ENCODE measurements around the gene ISCA1.
"Not testable (repeated sequence)": the region's sequence is repeated elsewhere in the genome, so short reads cannot be mapped to it uniquely, and the experiment has no call there.

The ISCA1 gene

GRCh38 chr9:86315078-86315477, 32.7 kb upstream of the ISCA1 start:
- FAIRE-seq (no peak), DNase-seq (ENCODE audit: insufficient read length, low spot score) (no peak)
- TF ChIP-seq POLR2AphosphoS5 (IDR thresholded peaks at IDR 0.05; ENCODE audit: low read depth, low read length), result no peak
- TF ChIP-seq TAF1 (IDR thresholded peaks at IDR 0.05; ENCODE audit: low read depth, low read length), result no peak
- TF ChIP-seq POLR2A (IDR thresholded peaks at IDR 0.05; ENCODE audit: low read depth, low read length), result no peak
- no peak for TF ChIP-seq SPI1 (IDR thresholded peaks at IDR 0.05; ENCODE audit: low read depth, low read length)
- no peak for TF ChIP-seq PAX5 (IDR thresholded peaks at IDR 0.05; ENCODE audit: insufficient read depth, low read length, severe bottlenecking)
- TF ChIP-seq POU2F2 (IDR thresholded peaks at IDR 0.05; ENCODE audit: low read depth, low read length), result no peak

DNA sequence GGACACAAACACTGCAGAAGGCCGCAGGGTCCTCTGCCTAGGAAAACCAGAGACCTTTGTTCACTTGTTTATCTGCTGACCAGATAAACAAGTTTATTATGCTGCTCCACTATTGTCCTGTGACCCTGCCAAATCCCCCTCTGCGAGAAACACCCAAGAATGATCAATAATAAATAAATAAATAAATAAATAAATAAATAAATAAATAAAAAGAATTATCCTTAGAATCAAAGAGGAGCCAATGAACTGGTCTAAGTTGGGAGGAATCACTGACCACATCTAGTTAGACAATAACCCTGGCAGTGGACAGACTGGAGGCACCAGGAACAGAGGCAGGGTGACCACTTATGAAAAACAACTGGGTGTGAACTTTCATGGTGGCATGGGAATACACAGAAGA, 30.6 kb upstream of the ISCA1 start:
- not testable (repeated sequence) for DNase-seq (ENCODE audit: insufficient read length, low spot score); FAIRE-seq

DNA sequence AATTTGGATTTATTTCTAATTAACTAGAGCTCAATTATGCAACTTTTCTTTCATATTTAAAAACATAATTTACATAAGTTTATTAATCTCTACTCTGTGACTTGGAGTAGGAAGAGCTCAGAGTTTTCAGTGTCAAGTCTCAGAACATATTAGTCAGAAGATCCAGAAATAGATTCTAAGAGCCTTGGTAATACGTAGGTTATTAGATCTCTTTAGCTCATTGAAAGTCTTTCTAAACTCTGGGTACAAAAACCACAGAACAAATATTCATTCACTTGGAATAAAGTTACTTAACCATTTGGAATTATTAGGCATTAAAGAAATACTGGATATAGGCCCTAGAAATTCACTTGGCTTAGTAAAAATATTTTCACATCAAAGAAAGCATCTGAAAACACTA, 26.3 kb upstream of the ISCA1 start:
- no peak for FAIRE-seq

GRCh38 chr9:86304236-86304730, 21.9 kb upstream of the ISCA1 start:
- TF ChIP-seq POLR2A (IDR thresholded peaks at IDR 0.05; ENCODE audit: low read depth, low read length), result no peak
- no peak for TF ChIP-seq SPI1 (IDR thresholded peaks at IDR 0.05; ENCODE audit: low read depth, low read length)
- no peak for TF ChIP-seq POU2F2 (IDR thresholded peaks at IDR 0.05; ENCODE audit: low read depth, low read length)
- no peak for TF ChIP-seq PAX5 (IDR thresholded peaks at IDR 0.05; ENCODE audit: insufficient read depth, low read length, severe bottlenecking)
- no peak for TF ChIP-seq TAF1 (IDR thresholded peaks at IDR 0.05; ENCODE audit: low read depth, low read length)
- TF ChIP-seq POLR2AphosphoS5 (IDR thresholded peaks at IDR 0.05; ENCODE audit: low read depth, low read length), result no peak
- FAIRE-seq (no peak), DNase-seq (ENCODE audit: insufficient read length, low spot score) (no peak)

More for the DNA sequence above, 26.3 kb upstream of the ISCA1 start:
- no peak for TF ChIP-seq PAX5 (IDR thresholded peaks at IDR 0.05; ENCODE audit: insufficient read depth, low read length, severe bottlenecking)
- no peak for TF ChIP-seq POLR2A (IDR thresholded peaks at IDR 0.05; ENCODE audit: low read depth, low read length)
- no peak for TF ChIP-seq TAF1 (IDR thresholded peaks at IDR 0.05; ENCODE audit: low read depth, low read length)
- no peak for TF ChIP-seq SPI1 (IDR thresholded peaks at IDR 0.05; ENCODE audit: low read depth, low read length)
- no peak for TF ChIP-seq POU2F2 (IDR thresholded peaks at IDR 0.05; ENCODE audit: low read depth, low read length)
- TF ChIP-seq POLR2AphosphoS5 (IDR thresholded peaks at IDR 0.05; ENCODE audit: low read depth, low read length), result no peak
- DNase-seq (ENCODE audit: insufficient read length, low spot score), result no peak

- no peak for FAIRE-seq
- no peak for DNase-seq (ENCODE audit: insufficient read length, low spot score)
- TF ChIP-seq SPI1 (IDR thresholded peaks at IDR 0.05; ENCODE audit: low read depth, low read length) (no peak), POLR2AphosphoS5 (IDR thresholded peaks at IDR 0.05; ENCODE audit: low read depth, low read length) (no peak)
Observed at GRCh38 chr9:86303316-86303975, 21.1 kb upstream of the ISCA1 start.

GRCh38 chr9:86301686-86302085, 19.3 kb upstream of the ISCA1 start:
- no peak for DNase-seq (ENCODE audit: insufficient read length, low spot score)
- FAIRE-seq, result no peak
- TF ChIP-seq POLR2AphosphoS5 (IDR thresholded peaks at IDR 0.05; ENCODE audit: low read depth, low read length), result no peak
- no peak for TF ChIP-seq POLR2A (IDR thresholded peaks at IDR 0.05; ENCODE audit: low read depth, low read length)
- TF ChIP-seq SPI1 (IDR thresholded peaks at IDR 0.05; ENCODE audit: low read depth, low read length), result no peak
- TF ChIP-seq POU2F2 (IDR thresholded peaks at IDR 0.05; ENCODE audit: low read depth, low read length), result no peak
- TF ChIP-seq PAX5 (IDR thresholded peaks at IDR 0.05; ENCODE audit: insufficient read depth, low read length, severe bottlenecking), result no peak
- TF ChIP-seq TAF1 (IDR thresholded peaks at IDR 0.05; ENCODE audit: low read depth, low read length), result no peak

DNA sequence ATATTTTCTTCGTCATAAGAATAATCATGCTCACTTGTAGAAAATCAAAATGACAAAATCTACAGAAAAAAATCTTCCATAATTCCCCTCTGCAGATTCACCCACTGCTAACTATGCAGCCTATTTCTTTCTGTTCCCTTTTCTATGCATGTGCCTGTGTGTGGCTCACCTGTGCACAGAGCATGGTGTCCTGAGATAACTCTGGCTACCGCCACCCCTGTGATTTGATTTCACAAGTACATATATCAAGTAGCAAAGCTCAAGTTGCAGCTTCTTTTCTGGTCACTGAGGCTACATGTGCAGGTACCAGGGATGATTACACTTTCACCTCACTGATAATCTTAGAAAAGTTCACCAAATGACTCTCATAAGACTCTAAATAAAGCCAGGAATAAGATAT, 18.4 kb upstream of the ISCA1 start:
- TF ChIP-seq POLR2AphosphoS5 (IDR thresholded peaks at IDR 0.05; ENCODE audit: low read depth, low read length) (no peak), PAX5 (IDR thresholded peaks at IDR 0.05; ENCODE audit: insufficient read depth, low read length, severe bottlenecking) (no peak), SPI1 (IDR thresholded peaks at IDR 0.05; ENCODE audit: low read depth, low read length) (no peak), POLR2A (IDR thresholded peaks at IDR 0.05; ENCODE audit: low read depth, low read length) (no peak), TAF1 (IDR thresholded peaks at IDR 0.05; ENCODE audit: low read depth, low read length) (no peak), POU2F2 (IDR thresholded peaks at IDR 0.05; ENCODE audit: low read depth, low read length) (no peak)
- no peak for FAIRE-seq
- no peak for DNase-seq (ENCODE audit: insufficient read length, low spot score)

GRCh38 chr9:86298873-86299272, 16.5 kb upstream of the ISCA1 start:
- FAIRE-seq, result no peak
- no peak for DNase-seq (ENCODE audit: insufficient read length, low spot score)
- TF ChIP-seq POLR2A (IDR thresholded peaks at IDR 0.05; ENCODE audit: low read depth, low read length), result no peak
- TF ChIP-seq POU2F2 (IDR thresholded peaks at IDR 0.05; ENCODE audit: low read depth, low read length), result no peak
- no peak for TF ChIP-seq SPI1 (IDR thresholded peaks at IDR 0.05; ENCODE audit: low read depth, low read length)
- TF ChIP-seq TAF1 (IDR thresholded peaks at IDR 0.05; ENCODE audit: low read depth, low read length), result no peak
- no peak for TF ChIP-seq POLR2AphosphoS5 (IDR thresholded peaks at IDR 0.05; ENCODE audit: low read depth, low read length)
- TF ChIP-seq PAX5 (IDR thresholded peaks at IDR 0.05; ENCODE audit: insufficient read depth, low read length, severe bottlenecking), result no peak

- FAIRE-seq; DNase-seq (ENCODE audit: insufficient read length, low spot score): not testable (repeated sequence)
Observed at GRCh38 chr9:86290341-86290740, 8.0 kb upstream of the ISCA1 start.

GRCh38 chr9:86288499-86289198, 6.3 kb upstream of the ISCA1 start:
- no peak for FAIRE-seq
- DNase-seq (ENCODE audit: insufficient read length, low spot score), result no peak
- TF ChIP-seq POLR2A (IDR thresholded peaks at IDR 0.05; ENCODE audit: low read depth, low read length), result no peak
- no peak for TF ChIP-seq POU2F2 (IDR thresholded peaks at IDR 0.05; ENCODE audit: low read depth, low read length)
- TF ChIP-seq TAF1 (IDR thresholded peaks at IDR 0.05; ENCODE audit: low read depth, low read length), result no peak
- TF ChIP-seq SPI1 (IDR thresholded peaks at IDR 0.05; ENCODE audit: low read depth, low read length), result no peak
- no peak for TF ChIP-seq POLR2AphosphoS5 (IDR thresholded peaks at IDR 0.05; ENCODE audit: low read depth, low read length)
- no peak for TF ChIP-seq PAX5 (IDR thresholded peaks at IDR 0.05; ENCODE audit: insufficient read depth, low read length, severe bottlenecking)
